Parathyroid adenoma (tissue), 2 donors: ENCODE data around the gene GID4.

Experiments used
- H2AFZ ChIP-seq: fragments of 300-600 bp; sonication (generic); one replicate; pipeline ENCODE4 v1.7.0; 2017; ENCODE audit warnings: antibody characterized with exemption, mild to moderate bottlenecking
- H3K27ac ChIP-seq: fragments of 300-600 bp; sonication (generic); one replicate; pipeline ENCODE4 v1.7.0; 2017
- H3K27me3 ChIP-seq: fragments of 300-600 bp; sonication (generic); one replicate; pipeline ENCODE4 v1.7.0; 2017; ENCODE audit warnings: low read length; ENCODE audit not compliant: control insufficient read depth, insufficient read depth
- H3K36me3 ChIP-seq: fragments of 300-600 bp; sonication (generic); one replicate; pipeline ENCODE4 v1.7.0; 2017; ENCODE audit warnings: low read length; ENCODE audit not compliant: control insufficient read depth, insufficient read depth
- H3K4me1 ChIP-seq: fragments of 300-600 bp; sonication (generic); one replicate; pipeline ENCODE4 v1.7.0; 2017; ENCODE audit warnings: control low read depth
- H3K4me2 ChIP-seq: fragments of 300-600 bp; sonication (generic); one replicate; pipeline ENCODE4 v1.7.0; 2017; ENCODE audit warnings: low read length
- H3K4me3 ChIP-seq: fragments of 300-600 bp; sonication (generic); one replicate; pipeline ENCODE4 v1.7.0; 2017; ENCODE audit warnings: low read depth, low read length
- H3K79me2 ChIP-seq: fragments of 300-600 bp; sonication (generic); one replicate; pipeline ENCODE4 v1.7.0; 2017; ENCODE audit warnings: control low read depth
- H3K9ac ChIP-seq: fragments of 300-600 bp; sonication (generic); one replicate; pipeline ENCODE4 v1.7.0; 2017; ENCODE audit warnings: mild to moderate bottlenecking
- H3K9me3 ChIP-seq: fragments of 300-600 bp; sonication (generic); one replicate; pipeline ENCODE4 v1.7.0; 2017; ENCODE audit warnings: low read length; ENCODE audit not compliant: control insufficient read depth
- CTCF ChIP-seq: fragments of 300-600 bp; sonication (generic); IDR thresholded peaks from one replicate; pipeline ENCODE4 v1.7.0; 2017; ENCODE audit warnings: antibody characterized with exemption, mild to moderate bottlenecking
- donor health status: primary hyperparathyroidism.

GID4 gene

GRCh38 chr17:18008496-18009268, 30.5 kb upstream of the GID4 start:
- Histone ChIP-seq H3K4me2 (no peak overlapping the region), H3K27ac (no peak overlapping the region), H3K27me3 (no peaks in the 10 kb centered on the region), H3K79me2 (no peaks in the 10 kb centered on the region), H3K9me3 (no peaks in the 10 kb centered on the region), H3K4me3 (no peak overlapping the region), H3K9ac (no peak overlapping the region), H3K4me1 (peaks cover 6% of the 10 kb centered on the region), H2AFZ (no peak overlapping the region), H3K36me3 (no peaks in the 10 kb centered on the region)
- TF ChIP-seq CTCF: no peak

- Histone ChIP-seq H3K9ac (no peak overlapping the region), H3K36me3 (no peaks in the 10 kb centered on the region), H3K4me1 (peaks cover 6% of the 10 kb centered on the region), H3K4me3 (no peak overlapping the region), H3K27ac (no peak overlapping the region), H3K79me2 (no peaks in the 10 kb centered on the region), H2AFZ (no peak overlapping the region), H3K9me3 (no peaks in the 10 kb centered on the region), H3K27me3 (no peaks in the 10 kb centered on the region), H3K4me2 (peak overlapping the region; percentile 18)
- no peak for TF ChIP-seq CTCF
Measured at GRCh38 chr17:18009609-18010420, 29.4 kb upstream of the GID4 start.

GRCh38 chr17:18011286-18011685, 27.9 kb upstream of the GID4 start:
- no peak overlapping the region for H3K4me3 ChIP-seq
- H3K27ac ChIP-seq: no peak overlapping the region
- H3K27me3 ChIP-seq: no peaks in the 10 kb centered on the region
- H3K9me3 ChIP-seq: no peaks in the 10 kb centered on the region
- TF ChIP-seq CTCF: no peak
- no peak overlapping the region for H2AFZ ChIP-seq
- H3K36me3 ChIP-seq: no peaks in the 10 kb centered on the region
- peaks cover 6% of the 10 kb centered on the region for H3K4me1 ChIP-seq
- H3K4me2 ChIP-seq: no peak overlapping the region
- no peaks in the 10 kb centered on the region for H3K79me2 ChIP-seq
- H3K9ac ChIP-seq: no peak overlapping the region

- Histone ChIP-seq H3K9ac (no peak overlapping the region), H3K27ac (no peak overlapping the region), H3K79me2 (no peaks in the 10 kb centered on the region), H3K4me3 (no peak overlapping the region), H3K4me1 (peaks cover 23% of the 10 kb centered on the region), H2AFZ (no peak overlapping the region), H3K36me3 (no peaks in the 10 kb centered on the region), H3K4me2 (no peak overlapping the region), H3K9me3 (no peaks in the 10 kb centered on the region), H3K27me3 (no peaks in the 10 kb centered on the region)
- no peak for TF ChIP-seq CTCF
Measured at GRCh38 chr17:18014006-18014405, 25.2 kb upstream of the GID4 start.
